ENCODE data around the gene INSIG1. TPM values are rescaled to one million over a fixed set of nuclear protein-coding genes. Genes with fewer than 3 reads are reported as not detected.

The INSIG1 gene
- total RNA-seq, 1 donor from 2014 or later = 36.6 TPM

GRCh38 chr7:155323001-155323638, 25.4 kb downstream of the INSIG1 start:
- no peak overlapping the region for H3K4me3 ChIP-seq (ENCODE audit: low read depth, low read length)
- FAIRE-seq = no peak
- TF ChIP-seq, protein P1, sequence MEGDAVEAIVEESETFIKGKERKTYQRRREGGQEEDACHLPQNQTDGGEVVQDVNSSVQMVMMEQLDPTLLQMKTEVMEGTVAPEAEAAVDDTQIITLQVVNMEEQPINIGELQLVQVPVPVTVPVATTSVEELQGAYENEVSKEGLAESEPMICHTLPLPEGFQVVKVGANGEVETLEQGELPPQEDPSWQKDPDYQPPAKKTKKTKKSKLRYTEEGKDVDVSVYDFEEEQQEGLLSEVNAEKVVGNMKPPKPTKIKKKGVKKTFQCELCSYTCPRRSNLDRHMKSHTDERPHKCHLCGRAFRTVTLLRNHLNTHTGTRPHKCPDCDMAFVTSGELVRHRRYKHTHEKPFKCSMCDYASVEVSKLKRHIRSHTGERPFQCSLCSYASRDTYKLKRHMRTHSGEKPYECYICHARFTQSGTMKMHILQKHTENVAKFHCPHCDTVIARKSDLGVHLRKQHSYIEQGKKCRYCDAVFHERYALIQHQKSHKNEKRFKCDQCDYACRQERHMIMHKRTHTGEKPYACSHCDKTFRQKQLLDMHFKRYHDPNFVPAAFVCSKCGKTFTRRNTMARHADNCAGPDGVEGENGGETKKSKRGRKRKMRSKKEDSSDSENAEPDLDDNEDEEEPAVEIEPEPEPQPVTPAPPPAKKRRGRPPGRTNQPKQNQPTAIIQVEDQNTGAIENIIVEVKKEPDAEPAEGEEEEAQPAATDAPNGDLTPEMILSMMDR (IDR thresholded peaks at IDR 0.05; ENCODE audit: insufficient read depth, low read length, severe bottlenecking) = no peak
- no peaks in the 10 kb centered on the region for H3K27me3 ChIP-seq (ENCODE audit: control insufficient read depth, insufficient read depth, low read length)
- no peak for DNase-seq (ENCODE audit: low read depth)
- no peaks in the 10 kb centered on the region for H3K36me3 ChIP-seq (ENCODE audit: control insufficient read depth, insufficient read depth, low read length)

GRCh38 chr7:155324012-155324917, 26.6 kb downstream of the INSIG1 start:
- no peak for DNase-seq (ENCODE audit: low read depth)
- Histone ChIP-seq H3K4me3 (ENCODE audit: low read depth, low read length) (no peak overlapping the region), H3K36me3 (ENCODE audit: control insufficient read depth, insufficient read depth, low read length) (no peaks in the 10 kb centered on the region), H3K27me3 (ENCODE audit: control insufficient read depth, insufficient read depth, low read length) (no peaks in the 10 kb centered on the region)
- no peak for FAIRE-seq
- TF ChIP-seq, protein P1 (IDR thresholded peaks at IDR 0.05; ENCODE audit: insufficient read depth, low read length, severe bottlenecking) = no peak

- TF ChIP-seq, protein P1 (IDR thresholded peaks at IDR 0.05; ENCODE audit: insufficient read depth, low read length, severe bottlenecking) = no peak
- FAIRE-seq (no peak), DNase-seq (ENCODE audit: low read depth) (no peak)
- Histone ChIP-seq H3K4me3 (ENCODE audit: low read depth, low read length) (no peak overlapping the region), H3K36me3 (ENCODE audit: control insufficient read depth, insufficient read depth, low read length) (no peaks in the 10 kb centered on the region), H3K27me3 (ENCODE audit: control insufficient read depth, insufficient read depth, low read length) (no peaks in the 10 kb centered on the region)
These were observed 27.2 kb downstream of the INSIG1 start for GRCh38 chr7:155324918-155325235.

DNA sequence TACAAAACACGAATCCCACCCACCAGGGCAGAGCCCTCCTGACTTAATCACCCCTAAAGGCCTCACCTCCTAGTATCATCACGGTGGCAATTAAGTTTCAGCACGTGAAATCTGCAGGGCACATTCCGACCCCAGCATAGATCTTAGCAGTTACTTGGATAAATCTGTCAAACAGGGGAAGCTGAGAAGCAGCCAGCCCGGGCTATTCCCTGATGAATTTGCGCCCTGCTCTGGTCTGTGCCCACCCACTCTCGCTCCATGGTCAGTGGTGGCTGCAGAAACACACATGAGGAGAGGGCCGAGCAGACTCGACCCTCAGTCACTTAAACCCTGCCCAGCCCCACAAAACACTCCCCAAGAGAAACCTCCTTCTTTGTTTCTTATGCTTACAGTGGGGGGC, 28.7 kb downstream of the INSIG1 start:
- DNase-seq (ENCODE audit: low read depth) (no peak), FAIRE-seq (no peak)
- H3K4me3 ChIP-seq (ENCODE audit: low read depth, low read length) = no peak overlapping the region
- TF ChIP-seq, protein P1 (IDR thresholded peaks at IDR 0.05; ENCODE audit: insufficient read depth, low read length, severe bottlenecking) = no peak
- H3K27me3 ChIP-seq (ENCODE audit: control insufficient read depth, insufficient read depth, low read length) = no peaks in the 10 kb centered on the region
- no peaks in the 10 kb centered on the region for H3K36me3 ChIP-seq (ENCODE audit: control insufficient read depth, insufficient read depth, low read length)

DNA sequence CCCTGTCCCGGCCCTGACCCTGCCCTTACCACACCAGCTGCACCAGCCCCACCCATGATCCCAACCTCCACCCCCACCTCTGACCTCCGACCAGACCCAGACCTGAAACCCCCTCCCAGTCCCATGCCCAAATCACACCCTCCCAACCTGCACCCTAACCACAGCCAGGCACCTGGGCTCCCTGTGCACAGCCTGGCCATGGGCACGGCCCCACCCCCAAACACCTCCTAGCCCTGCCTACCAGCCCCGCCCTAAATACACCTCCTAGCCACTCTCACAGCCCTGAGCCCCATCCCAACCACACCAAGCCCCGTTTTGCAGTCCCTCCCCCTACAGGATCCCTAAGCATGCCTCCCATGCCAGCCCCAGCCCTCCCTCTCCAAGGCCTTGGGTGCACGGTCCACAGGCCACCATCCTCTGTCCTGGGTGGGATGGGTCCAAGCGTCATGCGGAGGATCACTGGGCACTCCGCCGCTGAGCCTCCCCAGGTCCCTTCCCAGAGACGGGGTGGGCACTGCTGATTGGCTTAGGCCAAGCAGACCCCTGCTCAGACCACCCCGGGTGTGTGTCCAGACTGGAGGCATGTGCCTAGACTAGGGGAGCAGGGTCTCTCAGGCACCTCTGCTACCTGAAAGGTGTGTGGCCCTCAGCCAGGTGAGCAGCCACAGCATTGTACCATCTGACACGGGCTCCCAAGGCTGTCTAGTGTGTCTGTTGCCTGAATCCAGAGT, 30.1 kb downstream of the INSIG1 start:
- TF ChIP-seq, protein P1 (IDR thresholded peaks at IDR 0.05; ENCODE audit: insufficient read depth, low read length, severe bottlenecking) = no peak
- DNase-seq (ENCODE audit: low read depth) (no peak), FAIRE-seq (no peak)
- Histone ChIP-seq H3K27me3 (ENCODE audit: control insufficient read depth, insufficient read depth, low read length) (no peaks in the 10 kb centered on the region), H3K4me3 (ENCODE audit: low read depth, low read length) (no peak overlapping the region), H3K36me3 (ENCODE audit: control insufficient read depth, insufficient read depth, low read length) (no peaks in the 10 kb centered on the region)

All from bronchial epithelial cell (primary cell).